GM12892 (cell line): ENCODE data around the gene UBE2E3.
A peak's percentile ranks its signal among the peaks of the same experiment; 100 is the strongest.
"Not testable (repeated sequence)": the region's sequence is repeated elsewhere in the genome, so short reads cannot be mapped to it uniquely, and the experiment has no call there.

ENCODE experiments used
- DNase-seq: peaks from one replicate; pipeline ENCODE4 v3.0.0; 2011; ENCODE audit not compliant: insufficient read length
- FAIRE-seq: peaks from 2 replicates; lab custom pipeline; 2011; peaks lifted over from hg19 to GRCh38; lab: Jason Lieb, UNC
- POLR2A ChIP-seq: IDR thresholded peaks from 2 replicates; pipeline ENCODE4 v1.6.1; 2011; ENCODE audit warnings: low read depth, low read length, control low read depth
- POLR2AphosphoS5 ChIP-seq: IDR thresholded peaks from 2 replicates; pipeline ENCODE4 v1.6.1; 2011; ENCODE audit warnings: low read depth, low read length, control low read depth
- TAF1 ChIP-seq: IDR thresholded peaks from 2 replicates; pipeline ENCODE4 v1.6.1; 2011; ENCODE audit warnings: low read depth, mild to moderate bottlenecking, control low read depth, low read length, borderline replicate concordance

Gene UBE2E3

GRCh38 chr2:181072486-181073235, 92.3 kb downstream of the UBE2E3 start:
- FAIRE-seq (peak; percentile 36), DNase-seq (no peak)

GRCh38 chr2:181073896-181074295, 93.5 kb downstream of the UBE2E3 start:
- FAIRE-seq (no peak), DNase-seq (no peak)
- no peak for TF ChIP-seq POLR2A
- no peak for TF ChIP-seq TAF1

More at GRCh38 chr2:181072486-181073235, 92.3 kb downstream of the UBE2E3 start:
- no peak for TF ChIP-seq POLR2A
- TF ChIP-seq TAF1: no peak
- no peak for TF ChIP-seq POLR2AphosphoS5

- TF ChIP-seq TAF1: no peak
- TF ChIP-seq POLR2A: no peak
- no peak for TF ChIP-seq POLR2AphosphoS5
- DNase-seq (no peak), FAIRE-seq (no peak)
Measured at GRCh38 chr2:181074457-181074856, 94.1 kb downstream of the UBE2E3 start.

GRCh38 chr2:181076658-181077057, 96.3 kb downstream of the UBE2E3 start:
- no peak for TF ChIP-seq TAF1
- no peak for TF ChIP-seq POLR2AphosphoS5
- no peak for TF ChIP-seq POLR2A
- DNase-seq (no peak), FAIRE-seq (no peak)

GRCh38 chr2:181077128-181077709, 96.8 kb downstream of the UBE2E3 start:
- FAIRE-seq (peak; percentile 72), DNase-seq (no peak)
- TF ChIP-seq TAF1 (no peak), POLR2AphosphoS5 (no peak), POLR2A (no peak)

GRCh38 chr2:181083140-181083539, 102.7 kb downstream of the UBE2E3 start:
- FAIRE-seq: no peak
- TF ChIP-seq POLR2AphosphoS5: no peak
- no peak for TF ChIP-seq TAF1
- no peak for TF ChIP-seq POLR2A
- no peak for DNase-seq

- DNase-seq (no peak), FAIRE-seq (no peak)
- TF ChIP-seq POLR2AphosphoS5 (no peak), TAF1 (no peak), POLR2A (no peak)
Measured at GRCh38 chr2:181085734-181086133, 105.3 kb downstream of the UBE2E3 start.

GRCh38 chr2:181091920-181092319, 111.5 kb downstream of the UBE2E3 start:
- not testable (repeated sequence) for DNase-seq, FAIRE-seq

GRCh38 chr2:181095486-181095885, 115.1 kb downstream of the UBE2E3 start:
- no peak for FAIRE-seq
- DNase-seq: no peak
- TF ChIP-seq TAF1 (no peak), POLR2AphosphoS5 (no peak), POLR2A (no peak)

GRCh38 chr2:181103659-181104058, 123.3 kb downstream of the UBE2E3 start:
- TF ChIP-seq POLR2AphosphoS5 (no peak), POLR2A (no peak), TAF1 (no peak)
- no peak for FAIRE-seq
- DNase-seq: no peak

GRCh38 chr2:181104512-181105115, 124.2 kb downstream of the UBE2E3 start:
- DNase-seq: no peak
- TF ChIP-seq POLR2A (no peak), TAF1 (no peak), POLR2AphosphoS5 (no peak)
- peak; percentile 79 for FAIRE-seq

- TF ChIP-seq TAF1 (no peak), POLR2AphosphoS5 (no peak), POLR2A (no peak)
- DNase-seq (no peak), FAIRE-seq (peak; percentile 84)
Measured at GRCh38 chr2:181105562-181105961, 125.2 kb downstream of the UBE2E3 start.

- DNase-seq (no peak), FAIRE-seq (peak; percentile 74)
- TF ChIP-seq TAF1 (no peak), POLR2A (no peak), POLR2AphosphoS5 (no peak)
Measured at GRCh38 chr2:181106229-181106628, 125.8 kb downstream of the UBE2E3 start.
